Measurements from ENCODE around the gene WDR90.

Gene WDR90

GRCh38 chr16:668519-669171 lies 19.5 kb downstream of the WDR90 start:
- DNase-seq (ENCODE audit: low spot score) = no peak
- Mint-ChIP-seq H3K4me1 (ENCODE audit: low read depth) (peaks cover 1% of the 10 kb centered on the region), H3K27me3 (ENCODE audit: low read depth) (no peaks in the 10 kb centered on the region), H3K27ac (peak overlapping the region; percentile 68), H3K9me3 (no peaks in the 10 kb centered on the region), H3K4me3 (peak overlapping the region; percentile 82), H3K36me3 (ENCODE audit: low read depth) (peaks cover 5% of the 10 kb centered on the region)

GRCh38 chr16:669666-670065 lies 20.5 kb downstream of the WDR90 start:
- Mint-ChIP-seq H3K4me3 (peak overlapping the region; percentile 82), H3K27ac (no peak overlapping the region), H3K9me3 (no peaks in the 10 kb centered on the region), H3K27me3 (ENCODE audit: low read depth) (no peaks in the 10 kb centered on the region), H3K4me1 (ENCODE audit: low read depth) (peaks cover 1% of the 10 kb centered on the region), H3K36me3 (ENCODE audit: low read depth) (peaks cover 5% of the 10 kb centered on the region)
- no peak for DNase-seq (ENCODE audit: low spot score)

GRCh38 chr16:670485-671352 lies 21.6 kb downstream of the WDR90 start:
- Mint-ChIP-seq H3K36me3 (ENCODE audit: low read depth) (peaks cover 5% of the 10 kb centered on the region), H3K9me3 (no peaks in the 10 kb centered on the region), H3K4me3 (peak overlapping the region; percentile 48), H3K27me3 (ENCODE audit: low read depth) (peaks cover 4% of the 10 kb centered on the region), H3K27ac (no peak overlapping the region), H3K4me1 (ENCODE audit: low read depth) (peaks cover 1% of the 10 kb centered on the region)
- no peak for DNase-seq (ENCODE audit: low spot score)

- peaks cover 5% of the 10 kb centered on the region for H3K36me3 Mint-ChIP-seq (ENCODE audit: low read depth)
- peaks cover 1% of the 10 kb centered on the region for H3K4me1 Mint-ChIP-seq (ENCODE audit: low read depth)
- no peak for DNase-seq (ENCODE audit: low spot score)
- H3K9me3 Mint-ChIP-seq = no peaks in the 10 kb centered on the region
- no peak overlapping the region for H3K27ac Mint-ChIP-seq
- no peak overlapping the region for H3K4me3 Mint-ChIP-seq
- H3K27me3 Mint-ChIP-seq (ENCODE audit: low read depth) = peaks cover 4% of the 10 kb centered on the region
These were observed 22.4 kb downstream of the WDR90 start for GRCh38 chr16:671353-672131.

- no peak overlapping the region for H3K4me3 Mint-ChIP-seq
- peaks cover 1% of the 10 kb centered on the region for H3K4me1 Mint-ChIP-seq (ENCODE audit: low read depth)
- peaks cover 5% of the 10 kb centered on the region for H3K36me3 Mint-ChIP-seq (ENCODE audit: low read depth)
- no peaks in the 10 kb centered on the region for H3K9me3 Mint-ChIP-seq
- H3K27me3 Mint-ChIP-seq (ENCODE audit: low read depth) = peaks cover 4% of the 10 kb centered on the region
- H3K27ac Mint-ChIP-seq = no peak overlapping the region
- no peak for DNase-seq (ENCODE audit: low spot score)
These were observed 23.2 kb downstream of the WDR90 start for GRCh38 chr16:672371-672770.

GRCh38 chr16:672851-673250 lies 23.7 kb downstream of the WDR90 start:
- no peaks in the 10 kb centered on the region for H3K4me1 Mint-ChIP-seq (ENCODE audit: low read depth)
- H3K9me3 Mint-ChIP-seq = no peaks in the 10 kb centered on the region
- H3K4me3 Mint-ChIP-seq = no peak overlapping the region
- H3K27ac Mint-ChIP-seq = no peak overlapping the region
- peaks cover 4% of the 10 kb centered on the region for H3K27me3 Mint-ChIP-seq (ENCODE audit: low read depth)
- no peak for DNase-seq (ENCODE audit: low spot score)
- H3K36me3 Mint-ChIP-seq (ENCODE audit: low read depth) = peaks cover 5% of the 10 kb centered on the region

GRCh38 chr16:673399-673991 lies 24.3 kb downstream of the WDR90 start:
- Mint-ChIP-seq H3K9me3 (no peaks in the 10 kb centered on the region), H3K36me3 (ENCODE audit: low read depth) (peaks cover 5% of the 10 kb centered on the region), H3K4me3 (no peak overlapping the region), H3K27me3 (ENCODE audit: low read depth) (peaks cover 4% of the 10 kb centered on the region), H3K27ac (no peak overlapping the region), H3K4me1 (ENCODE audit: low read depth) (no peaks in the 10 kb centered on the region)
- no peak for DNase-seq (ENCODE audit: low spot score)

- Mint-ChIP-seq H3K27me3 (ENCODE audit: low read depth) (peaks cover 4% of the 10 kb centered on the region), H3K4me1 (ENCODE audit: low read depth) (peaks cover 2% of the 10 kb centered on the region), H3K36me3 (ENCODE audit: low read depth) (peaks cover 5% of the 10 kb centered on the region), H3K27ac (no peak overlapping the region), H3K4me3 (no peak overlapping the region), H3K9me3 (no peaks in the 10 kb centered on the region)
- no peak for DNase-seq (ENCODE audit: low spot score)
These were observed 25.2 kb downstream of the WDR90 start for GRCh38 chr16:674214-674881.

- H3K27ac Mint-ChIP-seq = no peak within 1 kb of the TSS
- no peak within 1 kb of the TSS for H3K4me3 Mint-ChIP-seq
- H3K9me3 Mint-ChIP-seq = no peaks in the 10 kb centered on the region
- H3K27me3 Mint-ChIP-seq (ENCODE audit: low read depth) = peaks cover 4% of the 10 kb centered on the region
- H3K4me1 Mint-ChIP-seq (ENCODE audit: low read depth) = peaks cover 3% of the 10 kb centered on the region
- peaks cover 3% of the 10 kb centered on the region for H3K36me3 Mint-ChIP-seq (ENCODE audit: low read depth)
- DNase-seq (ENCODE audit: low spot score) = no peak
These were observed 26.1 kb downstream of the WDR90 start, which contains the start of gene RHBDL1 for GRCh38 chr16:674968-675883. Gene RHBDL1, plus strand, starts transcription at chr16:675671. Its CDS starts 120 bp downstream, at chr16:675791.

- H3K4me3 Mint-ChIP-seq = no peak overlapping the region
- no peaks in the 10 kb centered on the region for H3K9me3 Mint-ChIP-seq
- no peak for DNase-seq (ENCODE audit: low spot score)
- peaks cover 4% of the 10 kb centered on the region for H3K27me3 Mint-ChIP-seq (ENCODE audit: low read depth)
- H3K27ac Mint-ChIP-seq = no peak overlapping the region
- H3K4me1 Mint-ChIP-seq (ENCODE audit: low read depth) = peaks cover 4% of the 10 kb centered on the region
- peaks cover 5% of the 10 kb centered on the region for H3K36me3 Mint-ChIP-seq (ENCODE audit: low read depth)
These were observed 26.9 kb downstream of the WDR90 start for GRCh38 chr16:675884-676564.

GRCh38 chr16:676565-676902 lies 27.4 kb downstream of the WDR90 start:
- no peak overlapping the region for H3K4me3 Mint-ChIP-seq

GRCh38 chr16:676913-677312 lies 27.7 kb downstream of the WDR90 start:
- H3K36me3 Mint-ChIP-seq (ENCODE audit: low read depth) = peaks cover 12% of the 10 kb centered on the region
- no peak for DNase-seq (ENCODE audit: low spot score)
- H3K4me3 Mint-ChIP-seq = no peak overlapping the region
- no peaks in the 10 kb centered on the region for H3K9me3 Mint-ChIP-seq
- no peak overlapping the region for H3K27ac Mint-ChIP-seq
- peaks cover 4% of the 10 kb centered on the region for H3K4me1 Mint-ChIP-seq (ENCODE audit: low read depth)
- H3K27me3 Mint-ChIP-seq (ENCODE audit: low read depth) = peaks cover 4% of the 10 kb centered on the region

More at GRCh38 chr16:676565-676902, 27.4 kb downstream of the WDR90 start:
- H3K27ac Mint-ChIP-seq = no peak overlapping the region
- peaks cover 4% of the 10 kb centered on the region for H3K27me3 Mint-ChIP-seq (ENCODE audit: low read depth)
- no peaks in the 10 kb centered on the region for H3K9me3 Mint-ChIP-seq
- DNase-seq (ENCODE audit: low spot score) = no peak
- H3K4me1 Mint-ChIP-seq (ENCODE audit: low read depth) = peaks cover 4% of the 10 kb centered on the region
- H3K36me3 Mint-ChIP-seq (ENCODE audit: low read depth) = peaks cover 8% of the 10 kb centered on the region

All from T-helper 2 cell treated with Interferon-gamma antibody and Interleukin-4, amounts not matched to agents 5 μg/mL and 100 μg/mL, for 36 hours (primary cell).